ENCODE measurements around the gene MPV17L2.

- TF ChIP-seq, protein P1, sequence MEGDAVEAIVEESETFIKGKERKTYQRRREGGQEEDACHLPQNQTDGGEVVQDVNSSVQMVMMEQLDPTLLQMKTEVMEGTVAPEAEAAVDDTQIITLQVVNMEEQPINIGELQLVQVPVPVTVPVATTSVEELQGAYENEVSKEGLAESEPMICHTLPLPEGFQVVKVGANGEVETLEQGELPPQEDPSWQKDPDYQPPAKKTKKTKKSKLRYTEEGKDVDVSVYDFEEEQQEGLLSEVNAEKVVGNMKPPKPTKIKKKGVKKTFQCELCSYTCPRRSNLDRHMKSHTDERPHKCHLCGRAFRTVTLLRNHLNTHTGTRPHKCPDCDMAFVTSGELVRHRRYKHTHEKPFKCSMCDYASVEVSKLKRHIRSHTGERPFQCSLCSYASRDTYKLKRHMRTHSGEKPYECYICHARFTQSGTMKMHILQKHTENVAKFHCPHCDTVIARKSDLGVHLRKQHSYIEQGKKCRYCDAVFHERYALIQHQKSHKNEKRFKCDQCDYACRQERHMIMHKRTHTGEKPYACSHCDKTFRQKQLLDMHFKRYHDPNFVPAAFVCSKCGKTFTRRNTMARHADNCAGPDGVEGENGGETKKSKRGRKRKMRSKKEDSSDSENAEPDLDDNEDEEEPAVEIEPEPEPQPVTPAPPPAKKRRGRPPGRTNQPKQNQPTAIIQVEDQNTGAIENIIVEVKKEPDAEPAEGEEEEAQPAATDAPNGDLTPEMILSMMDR (IDR thresholded peaks at IDR 0.05 in 4 of 5, conservative IDR thresholded peaks at IDR 0.05 in 1 of 5), result no peak
- TF ChIP-seq POLR2A (IDR thresholded peaks at IDR 0.05), result no peak
Measured at GRCh38 chr19:18245297-18245696, 52.3 kb downstream of the MPV17L2 start.
